Globus pallidus (tissue), 1 donor: Measurements from ENCODE around the gene MOCS3.

Experiments used
- DNase-seq: peaks from one replicate; pipeline ENCODE4 v3.0.0-alpha.2; 2015; ENCODE audit warnings: low spot score

The MOCS3 gene

DNA sequence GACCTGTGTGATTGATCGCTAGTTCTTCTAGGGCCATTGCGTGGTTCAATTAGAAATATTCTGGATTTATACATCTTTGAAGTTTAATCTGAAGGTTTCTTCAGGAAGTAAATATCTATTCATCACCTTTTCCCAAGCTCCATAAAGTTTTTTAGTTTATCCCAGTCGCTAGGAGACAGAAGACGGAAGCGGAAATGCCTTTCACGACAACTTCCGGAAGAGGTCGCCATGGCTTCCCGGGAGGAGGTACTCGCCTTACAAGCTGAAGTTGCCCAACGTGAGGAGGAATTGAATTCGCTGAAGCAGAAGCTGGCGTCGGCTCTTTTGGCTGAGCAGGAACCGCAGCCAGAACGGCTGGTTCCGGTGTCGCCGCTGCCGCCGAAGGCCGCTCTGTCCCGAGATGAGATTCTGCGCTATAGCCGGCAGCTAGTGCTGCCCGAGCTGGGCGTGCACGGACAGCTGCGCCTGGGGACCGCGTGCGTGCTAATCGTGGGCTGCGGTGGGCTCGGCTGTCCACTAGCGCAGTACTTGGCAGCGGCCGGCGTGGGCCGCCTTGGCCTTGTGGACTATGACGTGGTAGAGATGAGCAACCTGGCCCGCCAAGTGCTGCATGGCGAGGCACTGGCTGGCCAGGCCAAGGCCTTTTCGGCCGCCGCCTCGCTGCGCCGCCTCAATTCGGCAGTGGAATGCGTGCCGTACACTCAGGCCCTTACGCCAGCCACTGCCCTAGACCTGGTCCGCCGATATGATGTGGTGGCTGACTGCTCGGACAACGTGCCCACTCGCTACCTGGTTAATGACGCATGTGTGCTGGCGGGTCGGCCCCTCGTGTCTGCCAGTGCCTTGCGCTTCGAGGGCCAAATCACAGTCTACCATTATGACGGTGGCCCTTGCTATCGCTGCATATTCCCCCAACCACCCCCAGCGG lies at the start of gene MOCS3:
Gene MOCS3 (plus strand): TSS at position 204 of the 928 bp plus-strand sequence. CDS start 25 bp downstream, at position 229.
- peak; percentile 89 for DNase-seq

- DNase-seq: no peak
Observed at GRCh38 chr20:50909413-50909812, 49.2 kb upstream of the MOCS3 start.

DNA sequence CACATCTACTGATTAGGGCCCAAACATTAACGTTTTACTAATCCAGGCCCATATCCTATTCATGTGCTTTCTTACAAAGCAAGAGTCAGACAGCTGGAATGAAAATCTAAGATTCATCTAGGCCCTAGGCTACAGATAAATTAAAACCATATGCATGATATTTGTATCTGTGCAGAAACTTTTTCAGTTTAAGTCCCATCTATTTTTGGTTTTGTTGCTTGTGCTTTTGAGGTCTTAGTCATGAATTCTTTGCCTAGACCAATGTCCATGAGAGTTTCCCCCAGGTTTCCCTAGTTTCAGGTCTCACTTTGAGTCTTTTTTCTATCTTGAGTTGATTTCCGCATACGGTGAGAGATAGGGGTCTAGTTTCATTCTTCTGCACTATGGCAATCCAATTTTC lies 47.6 kb upstream of the MOCS3 start:
- no peak for DNase-seq

GRCh38 chr20:50911716-50912115 lies 46.9 kb upstream of the MOCS3 start:
- no peak for DNase-seq

DNA sequence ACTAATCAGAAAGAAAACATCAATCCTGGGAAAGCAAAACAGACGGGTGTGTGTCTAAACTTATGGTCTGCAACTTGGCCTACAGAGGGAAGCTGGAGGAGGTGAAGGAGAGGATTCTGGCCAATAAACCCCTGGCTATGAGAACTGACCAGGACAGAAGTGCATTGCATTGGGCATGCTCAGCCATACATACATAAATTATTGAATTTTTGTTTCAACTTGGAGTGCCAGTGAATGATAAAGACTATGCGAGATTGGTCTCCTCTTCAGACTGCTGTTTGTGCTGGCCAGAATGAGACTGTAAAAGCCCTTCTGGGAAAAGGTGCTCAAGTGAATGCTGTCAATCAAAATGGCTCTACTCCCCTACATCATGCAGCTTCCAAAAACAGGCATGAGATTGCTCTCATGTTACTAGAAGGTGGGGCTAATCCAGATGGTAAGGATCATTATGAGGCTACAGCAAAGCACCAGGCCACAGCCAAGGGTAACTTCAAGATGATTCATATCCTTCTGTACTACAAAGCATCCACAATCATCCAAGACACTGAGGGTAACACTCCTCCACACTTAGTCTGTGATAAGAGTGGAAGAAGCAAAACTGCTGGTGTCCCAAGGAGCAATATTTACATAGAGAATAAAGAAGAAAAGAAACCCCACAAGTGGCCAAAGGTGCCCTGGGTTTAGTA lies 44.8 kb upstream of the MOCS3 start:
- DNase-seq: no peak

GRCh38 chr20:50915424-50915823 lies 43.2 kb upstream of the MOCS3 start:
- no peak for DNase-seq

GRCh38 chr20:50916257-50916656 lies 42.4 kb upstream of the MOCS3 start:
- DNase-seq: no peak

GRCh38 chr20:50916934-50917333 lies 41.7 kb upstream of the MOCS3 start:
- DNase-seq: no peak

- DNase-seq: no peak
Observed at GRCh38 chr20:50918403-50918802, 40.2 kb upstream of the MOCS3 start.

GRCh38 chr20:50919567-50919966 lies 39.1 kb upstream of the MOCS3 start:
- DNase-seq: no peak

GRCh38 chr20:50920997-50921396 lies 37.6 kb upstream of the MOCS3 start:
- DNase-seq: no peak

GRCh38 chr20:50921803-50922501 lies 36.7 kb upstream of the MOCS3 start:
- no peak for DNase-seq

GRCh38 chr20:50924261-50924920 lies 34.2 kb upstream of the MOCS3 start:
- DNase-seq: no peak

- DNase-seq: no peak
Observed at GRCh38 chr20:50926530-50926929, 32.1 kb upstream of the MOCS3 start.

GRCh38 chr20:50928469-50928868 lies 30.1 kb upstream of the MOCS3 start:
- no peak for DNase-seq

DNA sequence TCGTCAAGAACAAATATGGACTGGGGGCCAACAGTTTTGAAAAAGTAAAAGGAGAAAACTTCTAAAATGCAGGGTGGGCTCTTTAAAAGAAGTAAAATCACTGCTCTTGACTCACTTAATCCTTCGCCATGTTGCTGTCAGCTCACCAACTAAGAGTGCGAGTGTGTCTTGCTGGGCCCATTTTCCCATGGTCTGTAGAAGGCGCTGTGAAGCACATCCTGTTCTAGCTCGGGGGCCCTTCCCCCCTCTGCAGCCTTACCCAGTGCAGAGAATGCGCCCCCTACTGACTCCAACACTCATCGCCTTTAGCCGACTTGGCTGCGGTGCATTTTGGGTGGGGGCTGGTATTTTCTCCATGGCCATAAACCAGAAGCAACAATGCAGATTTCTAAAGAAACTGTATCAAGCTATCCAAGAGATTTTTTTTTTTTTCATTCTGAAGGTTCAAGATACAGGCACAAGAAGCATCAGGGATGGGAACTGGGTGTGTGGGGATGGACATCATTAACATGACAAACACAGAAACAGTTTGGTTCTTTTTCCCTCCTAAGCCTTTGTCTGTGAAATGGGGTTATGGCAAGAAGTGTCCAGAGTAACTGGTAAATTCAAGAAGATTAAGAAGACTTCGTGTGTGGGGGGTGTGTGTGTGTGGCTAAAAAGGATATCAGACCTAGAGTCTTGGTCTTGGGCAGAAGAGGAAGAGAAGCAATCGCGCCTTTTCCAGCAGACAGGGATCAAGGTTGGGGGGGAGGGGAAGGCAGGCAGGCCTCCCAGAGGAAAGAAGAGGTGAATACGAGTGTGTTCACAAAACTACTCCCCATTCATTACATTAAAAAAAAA lies 29.1 kb upstream of the MOCS3 start:
- peak; percentile 95 for DNase-seq

- peak; percentile 26 for DNase-seq
Observed at GRCh38 chr20:50930139-50930975, 28.3 kb upstream of the MOCS3 start.

GRCh38 chr20:50930976-50931305 lies 27.7 kb upstream of the MOCS3 start:
- DNase-seq: no peak

DNA sequence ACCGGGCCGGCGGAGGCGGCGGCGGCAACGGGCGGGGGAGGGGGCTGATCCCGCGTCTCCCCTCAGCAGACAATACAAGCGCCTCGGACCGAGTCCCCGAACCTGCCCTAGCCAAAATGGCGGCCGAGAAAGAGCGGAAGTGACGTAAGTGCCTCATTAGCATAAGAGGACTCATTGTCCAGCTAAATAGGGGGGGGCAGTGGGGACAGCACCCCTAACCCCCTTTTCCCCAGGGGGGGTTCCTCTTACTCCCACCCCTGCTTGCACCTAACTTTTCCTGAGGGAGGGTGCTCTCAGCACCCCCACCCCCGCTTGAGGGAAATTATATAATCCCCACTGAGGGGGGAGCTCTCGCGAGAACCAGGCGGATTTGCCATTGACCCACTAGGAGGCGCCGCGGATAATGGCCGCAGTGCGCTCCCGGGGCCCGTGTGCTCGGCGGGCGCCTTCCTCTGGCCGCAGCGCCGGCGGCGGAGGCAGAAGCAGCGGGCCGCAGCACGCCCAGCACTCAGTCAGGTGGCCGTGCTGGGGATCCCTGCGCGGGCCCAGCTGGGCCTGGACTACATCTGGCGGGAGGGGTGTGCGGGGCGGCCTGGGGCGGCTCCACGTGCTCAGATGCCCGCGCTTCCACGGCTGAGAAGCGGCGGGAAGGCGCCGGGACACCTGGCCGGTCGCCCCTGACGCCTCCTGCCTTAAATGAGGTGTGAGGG lies 27.2 kb upstream of the MOCS3 start, which contains the start of gene ADNP:
Gene ADNP (minus strand): TSS at position 132 of the 710 bp plus-strand sequence. CDS start 27,441 bp downstream, outside the sequence.
- DNase-seq: peak; percentile 94
